ENCODE measurements around the gene MCOLN3. TPM values are rescaled to one million over a fixed set of nuclear protein-coding genes. Genes with fewer than 3 reads are reported as not detected.
A peak's percentile ranks its signal among the peaks of the same experiment; 100 is the strongest.

The MCOLN3 gene
- total and polyA plus RNA-seq, 5 experiments from 2014 or later, result 0.08 to 0.51 TPM; not detected in 3

GRCh38 chr1:84973498-84974334, 74.6 kb downstream of the MCOLN3 start:
- Mint-ChIP-seq H3K4me1 (peaks cover 0 to 25% (median 4%) of the 10 kb centered on the region in 4 donors), H3K27me3 (peaks cover 0 to 15% (median 0%) of the 10 kb centered on the region in 5 donors), H3K36me3 (peaks cover 0 to 6% (median 5%) of the 10 kb centered on the region in 3 donors), H3K9me3 (no peaks in the 10 kb centered on the region), H3K27ac (peak overlapping the region in 1 of 10 donors; percentile 17), H3K4me3 (peak overlapping the region in 1 of 10 donors; percentile 2)
- POLR2A ChIA-PET, result no interaction called here
- DNase-seq (no peak), ATAC-seq (no peak)

GRCh38 chr1:84972377-84972987, 75.8 kb downstream of the MCOLN3 start:
- Mint-ChIP-seq H3K9me3 (no peaks in the 10 kb centered on the region), H3K27me3 (peaks cover 0 to 11% (median 0%) of the 10 kb centered on the region in 5 donors), H3K36me3 (peaks cover 0 to 6% (median 5%) of the 10 kb centered on the region in 3 donors), H3K27ac (peak overlapping the region in 3 of 10 donors; percentile 33 to 55 (median 50)), H3K4me3 (peak overlapping the region in 3 of 10 donors; percentile 4 to 57 (median 44)), H3K4me1 (peaks cover 0 to 25% (median 4%) of the 10 kb centered on the region in 4 donors)
- ATAC-seq (no peak), DNase-seq (no peak)
- POLR2A ChIA-PET, result no interaction called here

GRCh38 chr1:84971957-84972356, 76.3 kb downstream of the MCOLN3 start:
- POLR2A ChIA-PET, result no interaction called here

DNA sequence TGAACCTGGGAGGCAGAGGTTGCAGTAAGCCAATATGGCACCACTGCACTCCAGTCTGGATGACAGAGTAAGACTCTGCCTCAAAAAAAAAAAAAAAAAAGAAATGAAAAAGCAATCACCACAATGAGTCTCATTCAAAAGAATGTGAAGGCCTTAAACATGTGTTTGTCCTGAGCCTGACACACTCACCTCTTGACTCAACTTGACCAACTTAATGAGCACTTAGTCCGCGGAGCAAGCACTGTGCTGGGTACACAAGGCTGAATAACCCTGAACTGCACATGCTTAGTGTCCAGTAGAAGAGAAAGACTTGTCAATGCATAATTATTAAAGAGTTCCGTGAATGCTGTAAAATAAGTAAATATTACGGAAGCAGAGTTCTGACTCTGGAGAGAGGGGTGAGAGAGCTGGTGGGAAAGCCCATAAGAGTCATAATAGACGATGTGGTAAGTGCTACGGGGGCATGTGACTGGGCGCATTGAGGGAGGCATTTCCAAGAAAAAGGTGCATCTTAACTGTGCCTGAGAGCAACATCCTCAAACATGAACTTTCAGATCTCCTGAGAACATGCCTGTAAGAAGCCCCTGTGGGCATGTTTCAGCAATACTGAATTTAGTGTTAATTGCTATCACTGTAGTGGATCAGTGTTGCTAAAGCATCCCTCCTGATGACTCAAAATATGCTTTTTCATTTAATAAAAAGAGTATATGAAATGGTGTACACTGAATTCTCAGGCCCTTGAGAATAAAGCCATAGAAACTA, 78.6 kb downstream of the MCOLN3 start:
- ATAC-seq (no peak), DNase-seq (no peak)
- Mint-ChIP-seq H3K27ac (peak overlapping the region in 2 of 10 donors; percentile 1 to 67), H3K36me3 (no peaks in the 10 kb centered on the region), H3K27me3 (no peaks in the 10 kb centered on the region), H3K4me1 (peaks cover 0 to 20% (median 3%) of the 10 kb centered on the region in 4 donors), H3K4me3 (no peak overlapping the region), H3K9me3 (no peaks in the 10 kb centered on the region)
- POLR2A ChIA-PET, result no interaction called here

More at GRCh38 chr1:84971957-84972356, 76.3 kb downstream of the MCOLN3 start:
- no peak for ATAC-seq
- Mint-ChIP-seq H3K9me3 (no peaks in the 10 kb centered on the region), H3K4me1 (peaks cover 0 to 25% (median 4%) of the 10 kb centered on the region in 4 donors), H3K27ac (peak overlapping the region in 2 of 10 donors; percentile 17 to 55), H3K27me3 (peaks cover 0 to 6% (median 0%) of the 10 kb centered on the region in 5 donors), H3K4me3 (peak overlapping the region in 2 of 10 donors; percentile 6 to 69), H3K36me3 (peaks cover 0 to 6% (median 3%) of the 10 kb centered on the region in 3 donors)
- no peak for DNase-seq

- POLR2A ChIA-PET, result no interaction called here
- no peak for ATAC-seq
- peak overlapping the region in 1 of 10 donors; percentile 60 for H3K27ac Mint-ChIP-seq
Measured at GRCh38 chr1:84968865-84969264, 79.4 kb downstream of the MCOLN3 start.

DNA sequence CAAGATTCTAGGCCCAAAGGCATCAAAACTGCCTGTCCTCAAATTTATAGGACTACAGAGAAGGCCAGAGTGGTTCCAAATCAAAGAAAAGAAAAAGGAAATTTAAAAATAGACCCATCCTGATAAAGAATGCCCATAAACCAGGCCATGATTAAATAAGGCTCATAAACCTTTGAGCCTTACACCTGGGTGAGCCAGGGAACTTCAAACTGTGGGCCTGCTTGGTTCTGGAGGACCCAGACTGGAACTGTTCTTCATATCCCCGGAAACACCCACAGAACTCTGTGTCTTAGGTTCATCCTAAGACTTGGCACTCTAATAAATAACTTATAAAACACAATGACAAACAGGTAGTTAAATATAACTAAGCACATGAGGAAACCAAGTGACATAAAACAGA, 80.2 kb downstream of the MCOLN3 start:
- Mint-ChIP-seq H3K9me3 (no peaks in the 10 kb centered on the region), H3K4me1 (peaks cover 0 to 14% (median 0%) of the 10 kb centered on the region in 4 donors), H3K36me3 (no peaks in the 10 kb centered on the region), H3K4me3 (no peak overlapping the region), H3K27me3 (no peaks in the 10 kb centered on the region), H3K27ac (no peak overlapping the region)
- POLR2A ChIA-PET, result interaction anchor here (0.6 kb wide), 1 partner anchor 288 kb away, joined by 5 read pairs; no protein-coding TSS in a partner anchor
- ATAC-seq (no peak), DNase-seq (no peak)

More at GRCh38 chr1:84968865-84969264, 79.4 kb downstream of the MCOLN3 start:
- Mint-ChIP-seq H3K4me1 (peaks cover 0 to 20% (median under 1%) of the 10 kb centered on the region in 4 donors), H3K27me3 (no peaks in the 10 kb centered on the region), H3K9me3 (no peaks in the 10 kb centered on the region), H3K36me3 (no peaks in the 10 kb centered on the region), H3K4me3 (no peak overlapping the region)
- DNase-seq, result no peak

Other genes with a start within 250 kb of the MCOLN3 start
- 1 to 10 TPM; 1.4 TPM for gene LPAR3, start 155.3 kb downstream of the MCOLN3 start, total RNA-seq
- gene LPAR3, start 155.3 kb downstream of the MCOLN3 start, polyA plus RNA-seq, result 1 to 10 TPM in 2 of 3 donors, under 1 TPM in 1; 0.40 to 2.3 (median 1.7) TPM
- 1 to 10 TPM; 3.6 to 3.7 TPM for gene MCOLN2, start 51.4 kb downstream of the MCOLN3 start, total RNA-seq
- gene MCOLN2, start 51.4 kb downstream of the MCOLN3 start, polyA plus RNA-seq, result 1 to 10 TPM; 1.1 to 2.7 (median 1.5) TPM
- 10 to 100 TPM in 1 of 2 experiments, 1 to 10 TPM in 1; 8.5 to 10.0 TPM for gene SYDE2, start 152.5 kb upstream of the MCOLN3 start, total RNA-seq
- gene SYDE2, start 152.5 kb upstream of the MCOLN3 start, polyA plus RNA-seq, result 1 to 10 TPM; 2.7 to 5.8 (median 3.9) TPM
- gene C1orf52, start 211.2 kb upstream of the MCOLN3 start, total RNA-seq, result 10 to 100 TPM; 48.7 to 52.5 TPM
- 10 to 100 TPM; 15.3 to 28.7 (median 22.4) TPM for gene C1orf52, start 211.2 kb upstream of the MCOLN3 start, polyA plus RNA-seq
- 10 to 100 TPM; 31.4 to 36.2 TPM for gene BCL10, start 228.1 kb upstream of the MCOLN3 start, total RNA-seq
- gene BCL10, start 228.1 kb upstream of the MCOLN3 start, polyA plus RNA-seq, result 10 to 100 TPM; 11.6 to 18.7 (median 15.5) TPM

Data from naive thymus-derived CD8-positive, alpha-beta T cell (primary cell).